Ramos (cell line): Measurements from ENCODE around the gene POC1B.

Experiments used
- in situ Hi-C: fragments of 300-500 bp; cut with MboI; formaldehyde crosslinking; loops from one replicate; pipeline ENCODE4 v1.14.3; 2022; ENCODE audit warnings: low sequenced_read_pairs; ENCODE audit not compliant: unreplicated experiment

The POC1B gene

DNA sequence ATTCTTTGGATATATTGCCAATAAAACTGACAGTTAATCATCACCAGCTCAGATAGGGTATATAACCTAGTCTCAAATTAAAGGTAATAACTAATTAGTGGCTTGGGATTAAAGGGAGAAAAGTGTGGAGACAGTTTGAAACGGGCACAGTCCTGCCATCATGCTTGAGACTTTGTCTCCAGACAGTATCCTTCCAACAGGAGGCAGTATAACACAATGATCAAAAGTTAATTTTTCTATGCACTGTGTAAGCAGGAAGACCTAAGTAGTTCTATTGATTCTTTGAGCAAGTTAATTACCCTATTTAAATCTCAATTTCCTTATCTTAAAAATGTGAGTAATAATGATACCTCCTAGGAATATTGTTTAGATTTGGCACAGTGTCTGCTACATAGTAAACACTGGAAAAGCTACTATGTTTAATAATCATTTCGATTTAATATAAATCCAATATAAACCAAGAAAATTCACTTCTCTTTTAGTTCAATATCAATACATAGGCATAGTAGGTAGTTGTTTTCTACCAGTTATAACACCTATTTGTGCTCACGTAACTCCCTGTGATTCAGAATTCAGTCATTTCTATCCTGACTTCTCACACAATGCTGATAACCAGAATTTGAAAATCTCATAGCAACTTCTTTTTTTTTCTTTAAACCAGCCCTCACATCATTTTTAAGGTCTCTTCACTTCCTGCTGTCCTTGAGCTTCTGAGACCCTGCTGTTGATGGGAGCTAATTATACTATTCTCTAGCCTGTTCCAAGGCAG, 54.9 kb downstream of the POC1B start:
- in situ Hi-C loops: no loop called here

DNA sequence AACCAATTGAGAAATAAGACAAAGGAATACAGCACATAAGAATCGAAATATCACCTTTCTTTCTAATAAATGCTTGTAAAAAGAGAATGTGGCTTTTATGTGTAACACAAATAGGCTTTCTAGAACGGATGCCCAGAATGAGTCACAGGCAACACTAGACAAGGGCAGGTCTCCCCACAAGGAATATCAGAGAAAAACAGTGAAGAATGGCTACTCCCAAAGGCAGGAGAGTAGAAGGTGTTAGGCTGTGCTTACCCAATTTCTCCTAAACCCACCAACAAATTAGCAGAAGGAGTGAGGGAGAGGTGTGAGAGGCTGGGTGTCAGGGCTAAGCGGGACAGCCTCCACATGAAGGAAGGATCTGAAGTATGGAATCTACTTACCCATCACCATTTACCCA, 56.5 kb downstream of the POC1B start:
- in situ Hi-C loops: no loop called here

DNA sequence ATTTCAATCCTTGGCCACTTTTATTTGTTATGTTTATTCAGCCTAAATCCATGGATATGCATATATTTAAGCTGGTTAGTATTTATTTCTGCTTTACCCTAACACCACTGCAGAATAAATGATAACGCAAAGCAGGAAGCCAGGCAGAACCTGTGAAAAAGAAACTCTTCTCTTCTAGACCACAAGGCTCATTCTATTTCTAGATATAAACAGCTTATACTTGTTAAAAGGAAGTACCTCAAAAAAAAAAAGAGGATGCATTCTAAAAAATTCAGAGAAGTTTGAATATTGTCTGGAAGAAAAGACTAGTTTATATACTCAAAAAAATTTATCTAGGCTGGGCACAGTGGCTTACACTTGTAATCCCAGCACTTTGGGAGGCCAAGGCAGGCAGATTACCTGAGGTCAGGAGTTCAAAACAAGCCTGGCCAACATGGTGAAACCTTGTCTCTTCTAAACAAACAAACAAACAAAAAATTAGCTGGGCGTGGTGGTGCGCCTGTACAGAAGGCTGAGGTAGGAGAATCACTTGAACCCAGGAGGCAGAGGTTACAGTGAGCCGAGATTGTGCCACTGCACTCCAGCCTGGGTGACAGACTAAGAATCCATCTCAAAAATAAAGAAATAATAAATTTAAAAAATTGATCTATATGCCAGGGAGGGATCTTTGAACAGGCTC, 57.1 kb downstream of the POC1B start:
- in situ Hi-C loops: no loop called here

DNA sequence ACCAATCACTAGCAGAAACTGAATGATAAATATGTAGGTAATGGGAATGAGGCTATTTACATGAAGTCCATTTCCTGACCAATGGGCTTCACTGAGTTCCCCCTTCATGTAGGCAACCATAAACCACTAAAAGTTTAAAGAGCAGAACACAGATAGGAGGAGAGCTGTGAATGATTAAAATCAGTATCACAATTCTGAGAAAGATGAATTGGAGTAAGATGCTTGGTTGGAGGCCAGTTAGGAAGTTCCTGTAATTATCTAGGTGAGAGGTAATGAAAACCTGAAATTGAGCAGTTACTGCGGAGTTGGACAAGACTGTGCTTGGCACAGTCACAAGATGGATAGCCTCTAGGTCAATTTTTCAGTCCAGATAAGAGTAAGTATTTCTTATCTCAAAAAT, 57.8 kb downstream of the POC1B start:
- in situ Hi-C loops: no loop called here

DNA sequence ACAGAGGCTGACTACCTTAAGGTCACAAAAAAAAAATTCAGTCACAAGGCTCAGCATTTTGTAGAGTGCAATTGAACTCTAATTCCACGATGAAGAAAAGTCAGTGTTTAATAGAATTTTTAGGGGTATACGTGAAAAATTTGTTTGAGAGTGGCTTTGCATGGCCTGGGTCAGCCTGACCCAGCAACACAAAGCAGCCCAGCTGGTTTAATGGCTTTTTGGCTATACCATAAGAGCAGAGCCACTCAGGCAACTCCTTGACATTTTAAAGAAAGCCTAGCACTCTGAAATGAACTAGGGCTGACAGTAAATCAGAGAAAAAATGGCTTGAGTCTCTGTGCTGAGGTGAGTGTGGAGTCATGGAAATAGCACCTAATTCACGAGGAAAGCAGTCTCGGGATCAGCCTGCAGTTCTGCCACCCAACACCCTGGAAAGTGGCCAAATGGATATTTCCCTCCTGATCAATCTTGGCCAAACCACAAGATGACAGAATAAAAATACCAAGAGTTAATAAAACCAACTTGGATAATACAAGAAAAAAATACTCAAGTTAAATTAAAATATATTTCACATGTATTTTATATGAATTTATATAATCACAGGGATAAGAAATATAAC, 60.8 kb downstream of the POC1B start:
- in situ Hi-C loops: no loop called here

DNA sequence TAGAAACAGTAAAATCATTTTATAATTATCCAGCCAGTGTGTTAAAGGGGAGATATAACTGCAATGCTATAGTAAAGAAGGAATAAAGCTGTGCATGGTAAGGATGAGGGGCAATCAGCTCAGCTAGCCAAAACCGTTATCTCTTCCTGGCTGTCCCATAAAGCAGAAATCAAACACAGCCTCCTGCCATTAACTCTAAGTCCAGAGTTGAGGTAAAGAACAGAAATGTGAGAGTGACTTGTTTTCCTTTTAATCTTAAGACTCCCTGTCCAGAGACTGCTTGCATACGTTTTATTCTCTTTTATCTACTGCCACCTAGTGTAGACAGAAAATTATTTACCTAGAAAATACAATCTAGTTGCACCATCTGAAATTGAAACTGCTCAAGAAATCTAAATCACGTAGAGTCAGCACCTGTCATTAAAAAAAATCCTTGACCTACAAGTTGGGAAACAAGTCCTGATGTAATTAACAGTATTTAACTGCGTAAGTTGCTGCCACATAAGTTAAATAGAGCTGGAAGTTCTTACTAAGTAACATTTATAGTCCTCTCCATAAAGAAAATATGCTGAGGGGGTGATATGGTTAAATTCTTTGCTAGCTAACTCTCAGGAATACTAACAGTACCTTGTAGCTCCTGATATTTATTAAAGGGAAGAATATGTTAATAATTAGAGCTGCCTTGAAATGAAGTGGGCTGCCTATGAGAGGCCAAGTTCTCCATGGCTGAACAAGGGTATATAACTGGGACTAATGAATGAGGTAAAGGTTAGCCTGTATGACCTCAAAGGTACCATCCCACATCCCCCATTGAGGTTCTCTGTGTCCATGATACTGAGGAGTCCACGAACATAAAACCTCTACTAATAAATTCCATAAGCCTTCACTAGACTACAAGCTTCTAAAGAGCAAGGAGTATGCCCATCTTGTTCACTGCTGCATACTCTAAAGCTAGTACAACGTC, 63.9 kb downstream of the POC1B start:
- in situ Hi-C loops: no loop called here

DNA sequence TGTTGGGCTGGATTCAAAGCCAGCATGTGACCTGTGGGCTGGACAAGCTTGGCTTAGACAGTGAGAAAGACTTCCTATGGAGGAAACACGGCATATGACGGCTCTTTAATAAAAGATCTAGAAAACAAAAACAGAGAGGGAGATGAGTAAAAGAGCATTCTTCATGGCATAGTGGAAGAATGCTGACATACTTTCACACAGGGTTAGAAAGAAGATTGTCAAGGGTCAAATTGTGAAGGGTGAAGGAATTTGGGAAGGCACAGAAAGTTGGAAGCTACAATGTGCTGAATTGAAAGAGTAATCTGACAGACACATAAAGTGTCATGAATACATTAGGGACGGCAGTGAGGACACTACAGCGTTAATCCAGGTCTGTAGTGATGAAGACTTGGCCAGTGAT, 64.7 kb downstream of the POC1B start:
- in situ Hi-C loops: no loop called here

DNA sequence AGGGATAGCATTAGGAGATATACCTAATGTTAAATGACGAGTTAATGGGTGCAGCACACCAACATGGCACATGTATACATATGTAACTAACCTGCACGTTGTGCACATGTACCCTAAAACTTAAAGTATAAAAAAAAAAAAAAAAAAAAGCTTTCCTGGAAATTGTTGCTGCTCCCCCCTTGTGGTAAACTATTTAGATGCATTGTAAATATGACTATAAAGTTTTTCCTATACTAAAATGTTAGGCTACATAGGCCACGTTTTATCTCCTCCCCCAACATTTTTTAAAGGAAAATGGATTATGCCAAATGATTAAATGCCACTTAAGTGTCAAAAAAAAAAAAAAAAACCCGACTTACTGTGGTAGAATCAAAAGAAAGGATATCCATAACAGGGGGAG, 66.6 kb downstream of the POC1B start:
- in situ Hi-C loops: loop anchor here (10.0 kb wide), 1 partner anchor 444 kb away; no protein-coding TSS in a partner anchor

DNA sequence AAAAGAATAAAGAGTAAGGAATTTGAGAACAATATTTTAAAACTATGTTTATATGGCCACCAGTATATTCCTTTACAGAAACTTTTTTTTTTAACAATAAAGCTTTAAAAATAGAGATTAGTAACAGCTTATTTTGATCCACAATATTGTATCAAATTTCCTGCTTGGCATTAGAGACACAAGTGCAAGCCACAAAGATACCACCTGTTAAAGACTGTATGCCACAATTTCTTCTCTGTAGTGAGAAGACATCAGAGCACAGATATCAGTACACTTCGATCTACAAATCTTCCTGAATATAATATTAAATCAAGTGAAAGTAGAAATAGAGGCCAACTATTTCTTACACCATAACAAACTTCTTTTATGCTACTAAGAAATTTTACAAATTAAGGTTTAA, 69.3 kb downstream of the POC1B start:
- in situ Hi-C loops: loop anchor here (10.0 kb wide), 1 partner anchor 442 kb away; no protein-coding TSS in a partner anchor

DNA sequence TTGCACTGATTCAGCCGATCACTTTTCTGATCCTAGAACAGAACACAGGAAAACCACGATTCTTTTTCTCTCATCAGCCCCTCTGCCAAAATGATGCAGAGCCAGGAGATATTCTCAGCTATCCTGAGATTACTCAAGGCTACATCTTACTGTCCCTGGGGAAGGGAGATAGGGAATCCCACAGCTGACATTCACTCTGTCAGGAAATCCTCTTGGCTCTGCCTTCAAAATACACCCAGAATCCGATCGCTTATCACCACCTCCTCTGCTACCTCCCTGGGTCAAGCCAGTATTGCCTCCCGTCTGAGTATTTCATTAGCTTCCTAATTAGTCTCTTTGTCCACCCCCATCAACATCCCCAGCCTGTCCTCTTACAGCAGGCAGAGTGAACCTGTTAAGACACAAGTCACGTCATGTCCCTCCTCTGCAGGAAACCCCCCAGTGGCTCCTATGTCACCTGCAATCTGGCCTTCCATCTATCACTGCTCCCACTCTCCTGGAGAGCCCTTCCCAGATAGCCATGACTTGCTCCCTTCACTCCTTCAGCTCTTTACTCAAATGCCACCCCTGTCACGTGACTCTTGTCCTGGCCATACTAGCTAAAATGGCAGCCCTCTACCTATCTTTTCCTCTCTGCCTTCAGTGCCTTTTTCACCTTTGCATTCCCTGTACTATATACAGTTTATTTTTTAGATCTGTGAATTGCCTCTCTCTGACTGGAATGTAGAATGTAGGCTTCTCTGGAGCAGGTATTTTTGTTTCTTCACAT, 71.6 kb downstream of the POC1B start:
- in situ Hi-C loops: loop anchor here (10.0 kb wide), 1 partner anchor 439 kb away; no protein-coding TSS in a partner anchor

DNA sequence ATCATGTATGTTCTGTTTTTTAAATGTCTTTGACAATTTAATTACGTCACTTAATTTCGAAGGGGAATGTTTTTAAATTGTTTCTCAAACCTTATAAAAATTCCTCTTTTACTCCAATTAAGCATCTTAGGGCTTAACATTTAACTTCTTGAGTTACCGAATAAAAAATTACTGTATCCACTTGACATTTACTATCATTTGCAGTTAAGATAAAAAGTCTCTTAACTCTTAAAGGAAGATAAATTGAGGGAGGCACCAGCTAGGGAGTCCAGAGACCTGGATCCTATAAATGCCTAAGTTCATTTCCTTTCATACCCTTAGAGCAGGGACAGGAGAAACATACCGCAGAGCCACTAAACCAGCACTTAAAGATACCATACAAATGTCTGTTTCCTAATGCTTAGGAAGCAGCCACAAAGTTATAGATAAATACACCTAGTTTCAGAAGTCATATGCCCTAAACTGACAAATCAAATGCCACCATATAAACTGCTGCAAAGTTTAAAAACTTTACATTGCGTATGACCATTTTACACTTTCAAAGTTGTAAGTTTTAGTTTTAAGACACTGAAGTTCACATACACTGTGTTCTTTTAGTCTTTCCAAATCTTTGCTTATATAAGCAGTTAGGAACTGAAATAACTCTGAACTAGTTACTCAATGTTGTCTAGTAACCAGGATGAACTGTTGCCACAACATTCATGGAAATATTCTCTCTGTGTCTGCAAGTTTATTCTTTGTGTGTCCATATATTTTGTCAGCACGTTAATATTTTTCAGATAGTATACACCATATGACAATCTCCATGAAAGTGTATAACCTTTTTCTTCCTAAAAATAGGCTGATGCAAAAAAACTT, 72.5 kb downstream of the POC1B start:
- in situ Hi-C loops: loop anchor here (10.0 kb wide), 1 partner anchor 439 kb away; no protein-coding TSS in a partner anchor

DNA sequence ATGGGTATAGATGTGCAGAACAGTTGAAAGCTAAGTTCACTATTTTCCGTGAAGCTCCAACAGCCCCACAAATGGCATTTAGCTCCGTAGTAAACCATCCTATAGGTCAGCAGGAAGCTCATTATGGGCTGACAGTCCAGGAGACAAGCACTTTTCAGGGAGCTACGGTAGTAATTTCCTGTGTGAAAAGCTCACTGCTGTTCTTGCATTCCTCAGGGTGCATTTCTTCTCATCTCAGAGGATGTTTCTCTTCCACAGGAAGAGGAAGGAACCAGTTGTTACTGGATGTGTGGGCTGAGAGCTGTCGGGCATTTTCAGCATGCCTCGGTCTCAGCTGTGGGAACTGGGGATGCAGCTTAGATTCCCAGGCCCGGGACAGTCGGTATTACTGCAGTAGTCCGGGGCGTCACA, 74.0 kb downstream of the POC1B start:
- in situ Hi-C loops: loop anchor here (10.0 kb wide), 1 partner anchor 437 kb away; no protein-coding TSS in a partner anchor

DNA sequence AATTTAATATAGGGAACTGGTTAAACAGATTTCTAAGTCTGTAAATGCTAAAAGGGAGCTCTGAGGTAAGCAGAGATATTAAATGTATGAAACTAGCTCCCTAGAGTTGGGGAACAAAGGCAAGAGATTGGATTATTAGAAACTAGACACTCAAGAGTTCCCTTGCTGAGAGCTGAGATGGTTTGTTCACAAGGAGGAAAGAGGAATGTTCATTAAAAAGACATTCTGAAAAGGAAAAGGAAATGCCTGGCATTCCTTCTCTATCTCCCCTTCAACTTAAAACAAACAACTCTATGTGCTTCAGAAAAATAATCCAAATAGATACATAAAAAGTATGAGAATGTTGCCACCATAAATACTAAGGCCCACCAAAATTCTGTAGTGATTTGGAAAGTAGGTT, 74.9 kb downstream of the POC1B start:
- in situ Hi-C loops: loop anchor here (10.0 kb wide), 1 partner anchor 436 kb away; no protein-coding TSS in a partner anchor

DNA sequence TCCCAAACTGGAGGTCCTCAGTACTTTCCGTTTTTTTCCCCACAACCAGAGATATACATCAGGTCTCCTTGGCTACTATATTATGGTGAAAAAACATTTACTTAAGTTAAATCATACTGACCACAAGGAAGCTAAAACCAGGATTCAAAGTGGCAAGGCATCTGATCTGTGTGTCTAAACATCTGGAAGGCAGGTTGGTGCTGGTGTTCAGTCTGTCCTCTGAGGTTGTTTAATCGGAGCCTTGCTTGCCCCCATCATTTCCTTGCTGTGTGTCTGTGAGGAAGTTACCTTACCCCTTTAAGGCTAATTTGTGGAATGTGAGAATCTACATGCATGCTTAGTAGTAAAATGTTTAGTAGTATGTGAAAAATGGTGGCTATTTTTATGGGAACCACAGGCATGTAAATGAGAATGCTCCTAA, 76.9 kb downstream of the POC1B start:
- in situ Hi-C loops: no loop called here

DNA sequence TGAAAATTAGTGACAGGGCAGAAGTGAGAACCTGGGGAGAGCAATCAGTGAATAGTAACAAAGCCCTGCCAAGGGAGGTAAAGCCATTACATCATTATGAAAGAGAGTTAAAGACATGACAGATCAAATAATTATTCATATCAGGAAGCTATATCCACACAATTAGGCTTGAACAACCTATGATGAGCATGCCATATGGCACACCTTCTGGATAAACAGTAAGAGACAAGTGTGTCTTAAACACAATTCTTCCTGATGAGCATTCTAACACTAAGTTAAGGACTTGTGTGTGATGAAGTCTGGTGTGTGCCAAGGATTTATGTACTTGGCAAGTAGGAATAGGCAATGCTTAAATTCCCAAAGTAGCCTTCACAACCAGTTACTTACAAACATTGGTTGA, 77.3 kb downstream of the POC1B start:
- in situ Hi-C loops: no loop called here

DNA sequence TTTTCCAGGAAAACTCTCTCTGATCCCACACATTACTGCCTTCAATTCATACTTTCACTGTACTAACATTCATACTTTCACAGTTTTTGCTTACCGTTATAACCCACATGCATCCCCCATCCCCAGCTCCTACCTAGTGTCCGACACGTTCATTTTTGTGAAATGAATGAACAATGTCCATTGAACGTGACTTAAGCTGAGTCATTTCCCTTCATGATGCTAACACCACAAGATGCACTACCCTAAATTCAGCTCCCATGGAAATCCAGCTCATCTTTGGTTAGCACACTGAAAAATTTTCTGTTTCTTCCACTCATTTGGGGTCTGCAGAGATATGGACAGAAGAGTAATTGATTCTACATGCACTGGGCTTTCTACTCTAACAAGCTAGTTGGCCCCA, 85.9 kb downstream of the POC1B start:
- in situ Hi-C loops: no loop called here

DNA sequence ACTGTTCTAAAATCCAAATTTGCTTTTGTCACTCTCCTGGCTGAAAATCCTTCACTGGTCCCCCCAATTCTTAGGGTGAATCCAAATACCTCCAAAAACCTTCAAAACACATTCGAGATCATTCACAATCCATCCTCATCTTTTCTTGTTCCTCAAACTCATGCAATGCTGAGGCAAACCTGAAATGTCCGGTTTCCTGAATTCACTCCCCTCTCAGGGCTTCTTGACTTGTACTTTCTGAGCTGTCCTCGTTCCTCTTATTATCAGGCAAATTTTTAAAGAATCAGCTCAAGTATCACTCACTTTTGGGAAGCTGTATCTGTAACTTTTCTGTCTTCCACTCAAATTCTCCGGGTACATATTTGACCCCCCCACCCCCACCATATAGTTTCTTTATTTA, 88.6 kb downstream of the POC1B start:
- in situ Hi-C loops: no loop called here

DNA sequence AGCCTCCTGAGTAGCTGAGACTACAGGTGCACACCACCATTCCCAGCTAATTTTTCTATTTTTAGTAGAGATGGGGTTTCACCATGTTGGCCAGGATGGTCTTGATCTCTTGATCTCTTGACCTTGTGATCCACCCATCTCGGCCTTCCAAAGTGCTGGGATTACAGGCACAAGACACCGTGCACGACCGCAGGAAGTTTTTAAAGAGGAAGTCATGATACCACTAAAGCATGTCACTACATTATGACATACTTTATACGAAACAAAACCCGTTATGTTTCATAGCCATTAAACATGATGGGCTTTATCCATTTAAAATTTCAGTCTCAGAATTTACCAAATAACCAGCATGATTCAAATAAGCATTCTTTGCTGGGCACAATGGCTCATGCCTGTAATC, 89.8 kb downstream of the POC1B start:
- in situ Hi-C loops: no loop called here
